Prostate gland (tissue), 2 donors: ENCODE measurements around the gene COA5.

Experiments
- CTCF ChIP-seq, 4 experiments: fragments of 200-600 bp in 2 of 4; fragments of 450-650 bp in 2 of 4; sonication (generic) in 2 of 4; IDR thresholded peaks; 1 replicate in 3 of 4; 2 replicates in 1 of 4; pipeline ENCODE4 v1.5.1; 2016 to 2019; ENCODE audit warnings: antibody characterized with exemption in 4 of 4, mild to moderate bottlenecking in 2 of 4, moderate library complexity in 2 of 4
- POLR2A ChIP-seq: fragments of 450-650 bp; IDR thresholded peaks from one replicate; pipeline ENCODE4 v1.6.1; 2016; ENCODE audit warnings: antibody characterized with exemption, mild to moderate bottlenecking
- POLR2AphosphoS5 ChIP-seq: sonication (generic); formaldehyde crosslinking; IDR thresholded peaks from one replicate; pipeline ENCODE4 v1.6.1; 2017; ENCODE audit warnings: antibody characterized with exemption

GRCh38 chr2:98576666-98577312 is 31.5 kb downstream of the COA5 start:
- TF ChIP-seq POLR2AphosphoS5 (no peak), CTCF (IDR thresholded peaks at IDR 0.05) (no peak), POLR2A (no peak)
